Heart left ventricle (tissue), 11 donors: ENCODE measurements around the gene GZMB. TPM values are rescaled to one million over a fixed set of nuclear protein-coding genes. Genes with fewer than 3 reads are reported as not detected.

Source experiments
- polyA plus RNA-seq, 2 donors: library from polyadenylated mRNA; stranded (reverse); fragments of 200-250 nt; gene quantifications; one replicate each; pipeline ENCODE4 v1.2.3, GENCODE V29; 2013
- total RNA-seq, 9 donors: library from RNA; depleted of rRNA in 2 of 9; stranded (reverse); fragments of >200 nt in 2 of 9; fragmentation: NEBNext Ultra II Directional in 3 of 9; extraction: Animal tissue kit (Norgen Biotek cat#: 25700) in 3 of 9; gene quantifications; one replicate each; pipeline versions ENCODE4 v1.1.0 to v1.2.4, GENCODE V29; 2016 to 2023
- donor health status: ischemic (EF 13 %, LVEDD 7.1; RV severe dilation, severe dysfunction).
- donor health status: healthy with polysubstance abuse.
- donor health status: DM: no; HTN: yes; CAD: no.
- donor health status: DM: no; HTN: no; CAD: no.
- donor health status: ischemic (EF 25% LVEDD 5.7; RV mildly dilated, moderate dysfunction).
- donor health status: healthy.
- donor health status: DM: yes; HTN: yes; CAD: no.
- donor health status: PGD.
- donor health status: nonischemic (EF 23%, LVEDD 6.1; RV moderate dilation, normal function).

The GZMB gene
- total and polyA plus RNA-seq, 11 donors: 0.32 to 18.8 (median 1.3) TPM; not detected in 2

Other genes with a start within 250 kb of the GZMB start
- gene NYNRIN, start 235.2 kb downstream of the GZMB start, total RNA-seq: 10 to 100 TPM in 1 of 9 donors, 1 to 10 TPM in 8; 3.7 to 10.0 (median 7.5) TPM
- gene NYNRIN, start 235.2 kb downstream of the GZMB start, polyA plus RNA-seq: 1 to 10 TPM; 3.6 to 6.7 TPM
- gene CBLN3, start 204.5 kb downstream of the GZMB start, total RNA-seq: 1 to 10 TPM in 5 of 9 donors, under 1 TPM in 4; 0.38 to 4.9 (median 1.0) TPM
- gene CBLN3, start 204.5 kb downstream of the GZMB start, polyA plus RNA-seq: under 1 TPM; 0.72 to 0.80 TPM
- gene KHNYN, start 204.2 kb downstream of the GZMB start, total RNA-seq: 10 to 100 TPM; 16.9 to 33.4 (median 20.1) TPM
- gene KHNYN, start 204.2 kb downstream of the GZMB start, polyA plus RNA-seq: 10 to 100 TPM; 15.6 to 34.5 TPM
- 10 to 100 TPM; 58.6 to 74.6 (median 60.5) TPM for gene SDR39U1, start 191.4 kb downstream of the GZMB start, total RNA-seq
- 100 to 1,000 TPM in 1 of 2 donors, 10 to 100 TPM in 1; 68.4 to 109 TPM for gene SDR39U1, start 191.4 kb downstream of the GZMB start, polyA plus RNA-seq
- gene CMA1, start 125.9 kb downstream of the GZMB start, total RNA-seq: 1 to 10 TPM in 1 of 9 donors, under 1 TPM in 3, not detected in 5; 0.31 to 2.2 (median 0.52) TPM
- gene CMA1, start 125.9 kb downstream of the GZMB start, polyA plus RNA-seq: under 1 TPM in 1 of 2 donors, not detected in 1; 0.19 TPM
- gene CTSG, start 57.9 kb downstream of the GZMB start, total RNA-seq: 1 to 10 TPM in 4 of 9 donors, under 1 TPM in 4, not detected in 1; 0.42 to 2.9 (median 0.91) TPM
- gene CTSG, start 57.9 kb downstream of the GZMB start, polyA plus RNA-seq: under 1 TPM in 1 of 2 donors, not detected in 1; 0.08 TPM
- 1 to 10 TPM in 4 of 9 donors, not detected in 5; 1.2 to 5.9 (median 2.6) TPM for gene GZMH, start 24.5 kb downstream of the GZMB start, total RNA-seq
- gene GZMH, start 24.5 kb downstream of the GZMB start, polyA plus RNA-seq: under 1 TPM; 0.30 to 0.61 TPM